Stimulated activated CD8-positive, alpha-beta memory T cell treated with anti-CD3 and anti-CD28 coated beads, Interleukin-15, amount 100 ng/mL, for 1 hour (primary cell): ENCODE data around the gene RBM23.

Source experiments
- DNase-seq: peaks from one replicate; pipeline ENCODE4 v3.0.0-alpha.2; 2020; ENCODE audit warnings: low read depth

The RBM23 gene

DNA sequence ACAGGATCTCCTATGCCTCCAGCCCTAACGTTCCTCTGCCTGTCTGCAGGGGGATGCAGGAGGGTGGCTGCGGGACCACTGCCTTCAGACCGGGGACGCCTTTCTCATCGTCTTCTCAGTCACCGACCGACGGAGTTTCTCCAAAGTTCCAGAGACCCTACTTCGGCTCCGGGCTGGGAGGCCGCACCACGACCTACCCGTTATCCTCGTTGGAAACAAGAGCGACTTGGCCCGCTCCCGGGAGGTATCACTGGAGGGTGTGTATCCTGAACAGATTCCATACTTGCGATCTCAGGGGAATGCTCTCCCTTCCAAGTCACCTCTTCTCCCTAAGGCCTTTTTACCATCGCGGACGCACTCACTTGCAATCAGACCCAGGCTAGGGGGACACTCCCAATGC is 33.0 kb downstream of the RBM23 start:
- DNase-seq: no peak

DNA sequence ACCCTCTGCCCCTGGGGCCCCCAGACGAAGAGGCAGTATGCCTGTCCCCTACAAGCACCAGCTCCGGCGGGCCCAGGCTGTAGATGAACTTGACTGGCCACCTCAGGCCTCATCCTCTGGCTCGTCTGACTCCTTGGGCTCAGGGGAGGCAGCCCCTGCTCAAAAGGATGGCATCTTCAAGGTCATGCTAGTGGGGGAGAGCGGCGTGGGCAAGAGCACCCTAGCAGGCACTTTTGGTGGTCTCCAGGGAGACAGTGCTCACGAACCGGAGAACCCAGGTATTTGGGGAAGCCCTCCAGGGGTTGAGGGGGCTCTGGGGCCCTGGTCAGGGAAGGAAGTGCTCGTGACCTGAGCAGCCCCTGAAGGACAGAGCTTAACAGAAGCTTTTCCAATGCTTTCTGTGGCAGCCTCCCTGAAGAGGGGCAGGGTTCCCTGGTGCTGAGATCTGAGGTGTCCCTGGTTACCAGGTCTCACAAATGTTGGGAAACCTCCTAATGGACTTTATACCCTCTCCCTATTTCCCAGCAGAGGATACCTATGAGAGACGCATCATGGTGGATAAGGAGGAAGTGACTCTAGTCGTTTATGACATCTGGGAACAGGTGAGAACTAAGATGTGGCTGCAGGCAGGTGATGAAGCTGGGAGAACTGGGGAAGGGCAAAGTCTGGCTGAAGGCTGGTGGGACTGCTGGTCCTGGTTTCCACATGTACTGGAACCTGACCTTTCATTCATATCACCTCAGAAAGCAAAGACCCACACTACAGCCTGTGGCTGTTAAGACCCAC is 34.0 kb downstream of the RBM23 start:
- DNase-seq: no peak

DNA sequence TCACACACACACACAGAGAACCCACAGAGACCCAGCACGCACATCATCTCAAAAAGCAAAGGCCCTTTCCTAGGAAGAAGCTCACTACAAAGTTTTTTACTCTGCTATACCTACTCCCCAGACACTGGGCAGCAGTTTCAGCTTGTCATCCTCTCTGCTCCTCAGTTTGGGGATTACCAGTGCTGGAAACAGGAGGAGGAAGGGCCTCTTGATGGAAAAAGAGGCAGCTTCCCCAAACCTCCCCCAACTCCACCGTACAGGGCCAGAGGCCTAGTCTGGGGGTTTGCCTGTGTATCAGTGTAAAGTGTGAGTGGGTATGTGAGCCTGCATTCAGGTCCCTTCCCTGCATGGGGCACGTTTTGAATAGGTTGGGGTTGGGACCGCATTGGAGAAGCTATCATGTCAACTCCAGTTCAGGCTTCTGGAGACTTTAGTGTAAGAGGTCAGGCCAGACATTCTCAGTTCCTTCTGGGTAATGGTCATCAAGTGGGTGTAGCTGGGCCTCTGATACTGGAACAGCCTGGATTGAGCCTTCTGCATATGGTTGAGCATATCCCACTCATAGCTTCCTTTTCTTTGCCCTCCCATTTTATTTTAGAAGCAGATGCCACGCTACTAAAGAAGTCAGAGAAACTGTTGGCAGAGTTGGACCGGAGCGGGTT is 34.7 kb downstream of the RBM23 start:
- no peak for DNase-seq

DNA sequence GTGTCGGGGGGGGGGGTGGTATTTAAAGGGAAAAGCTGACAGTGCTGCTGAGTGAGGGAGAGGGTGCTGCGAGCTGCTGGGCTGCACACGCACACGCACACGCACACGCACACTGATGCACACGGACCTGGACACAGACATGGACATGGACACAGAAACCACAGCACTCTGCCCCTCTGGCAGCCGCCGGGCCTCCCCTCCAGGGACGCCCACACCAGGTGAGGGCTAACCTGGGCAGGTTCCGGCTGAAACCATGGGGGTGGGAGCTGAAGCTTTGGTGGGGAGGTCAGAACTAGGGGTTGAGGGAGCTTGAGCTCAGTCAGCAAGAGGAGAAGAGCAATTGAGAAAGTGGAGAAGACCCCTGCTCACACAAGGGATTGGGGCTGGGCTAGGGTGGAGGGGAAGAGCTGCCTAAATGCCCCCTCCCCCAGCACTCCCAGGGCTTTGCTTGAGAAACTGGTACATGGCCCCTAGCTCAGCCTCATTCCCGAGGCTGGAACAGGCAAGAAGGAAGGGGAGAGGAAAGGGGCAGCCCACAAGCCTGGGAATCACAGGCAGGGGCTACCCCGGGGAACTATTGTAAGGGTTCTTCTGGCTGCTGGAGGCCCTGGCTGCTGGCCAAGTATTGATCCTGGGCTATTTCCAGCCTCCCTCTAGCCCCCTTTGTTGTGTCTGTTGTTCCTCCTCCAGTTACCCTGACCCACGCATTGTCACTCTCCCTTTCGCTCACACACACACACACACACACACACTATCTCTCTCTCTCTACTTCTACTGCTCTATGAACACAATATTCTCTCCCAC is 35.6 kb downstream of the RBM23 start, which contains the start of gene REM2:
TSS of gene REM2 (plus strand) at position 50 of the 804 bp plus-strand sequence. CDS start at position 116, 66 bp downstream.
- DNase-seq: no peak

DNA sequence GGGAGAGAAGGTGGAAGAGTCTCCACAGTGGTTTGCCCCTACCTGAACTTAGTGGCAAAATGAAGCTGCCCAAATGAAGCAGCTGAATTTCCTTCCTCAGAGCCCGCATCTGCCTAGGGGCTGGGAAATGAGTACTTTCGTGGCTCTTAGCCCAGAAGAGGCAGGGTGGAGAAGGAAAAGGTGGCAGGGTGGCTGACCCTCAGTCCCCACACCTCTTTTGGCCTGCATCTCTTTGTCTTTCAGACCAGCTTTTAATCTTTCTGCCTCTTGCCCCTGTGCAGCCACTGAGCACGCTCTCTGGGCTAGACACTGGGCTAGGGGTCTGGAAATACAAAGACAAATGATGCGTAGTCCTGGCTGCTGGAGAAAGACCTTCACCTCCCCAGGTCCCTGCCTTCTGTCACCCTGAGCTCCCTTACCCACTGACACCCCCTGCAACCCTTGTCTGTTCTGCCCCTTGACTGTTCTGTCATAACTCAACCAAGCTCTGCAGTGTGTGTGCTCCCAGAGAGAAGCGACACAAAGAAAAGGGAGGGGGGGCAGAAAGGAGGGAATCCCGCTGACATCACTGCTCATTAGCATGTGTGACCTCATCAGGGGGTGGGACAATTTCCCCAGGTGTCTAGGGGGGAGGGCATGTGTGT is 36.3 kb downstream of the RBM23 start:
- no peak for DNase-seq

DNA sequence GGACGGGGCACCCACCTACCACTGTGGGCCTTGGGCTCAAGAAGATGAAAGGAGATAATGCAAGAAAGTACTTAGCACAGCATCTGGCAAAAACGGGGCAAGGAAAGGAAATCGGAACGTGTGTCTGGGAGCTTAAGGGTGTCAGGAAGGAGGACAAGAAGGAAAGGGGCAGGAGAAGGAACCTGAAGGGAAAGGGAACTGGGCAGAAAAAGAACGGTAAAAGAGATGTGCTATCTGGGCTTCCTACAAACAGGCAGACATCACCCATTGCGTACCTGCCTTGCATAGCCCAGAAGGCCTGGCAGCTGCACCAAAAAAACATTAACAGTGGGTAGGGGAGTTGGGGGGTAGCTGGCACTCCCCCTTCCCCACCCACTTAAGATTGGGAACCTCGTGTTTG is 36.9 kb downstream of the RBM23 start:
- no peak for DNase-seq

DNA sequence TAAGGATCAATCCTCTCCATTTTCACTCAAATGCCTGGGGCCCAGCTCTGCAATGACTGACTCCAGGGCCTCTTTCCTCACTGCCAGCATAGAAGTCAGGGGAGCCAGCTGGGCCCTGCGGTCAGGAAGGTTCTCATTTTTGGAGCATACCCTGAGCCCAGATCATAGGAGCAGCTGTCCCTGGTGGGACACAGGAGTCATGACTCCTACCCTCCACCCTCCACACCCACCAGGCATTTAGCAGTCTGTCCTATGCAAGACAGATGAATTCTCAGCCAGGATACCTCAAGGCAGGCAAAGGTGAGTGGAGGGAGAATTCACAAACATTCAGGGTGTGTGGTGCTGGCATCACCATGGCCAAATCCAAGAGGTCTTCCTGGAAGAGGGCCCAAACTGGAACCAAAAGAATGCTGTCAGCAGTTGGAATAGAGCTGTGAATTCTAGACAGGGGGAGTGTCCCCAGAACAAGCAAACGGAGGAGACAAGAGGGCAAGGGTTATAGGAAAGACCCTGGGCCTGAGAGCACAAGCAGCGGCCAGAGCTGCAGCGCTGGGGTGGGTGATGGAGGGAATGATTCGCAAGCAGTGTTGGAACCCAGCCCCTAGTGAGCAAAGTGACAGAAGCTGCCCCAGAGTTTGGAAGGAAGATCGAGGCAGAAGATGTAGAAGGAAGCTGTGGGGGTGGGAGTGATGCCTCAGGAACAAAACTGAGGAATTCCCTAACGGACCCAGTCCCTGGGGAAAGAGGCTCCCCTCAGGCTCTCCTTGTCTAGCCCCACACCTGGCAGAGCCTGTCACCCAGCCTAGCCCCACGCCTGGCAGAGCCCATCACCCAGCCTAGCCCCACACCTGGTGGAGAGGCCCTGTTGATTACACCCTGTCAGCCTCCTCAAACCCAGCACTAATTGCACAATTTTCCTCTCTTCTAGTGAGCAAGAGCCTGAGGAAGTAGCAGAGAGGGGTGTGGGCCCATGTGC is 40.4 kb downstream of the RBM23 start:
- no peak for DNase-seq

DNA sequence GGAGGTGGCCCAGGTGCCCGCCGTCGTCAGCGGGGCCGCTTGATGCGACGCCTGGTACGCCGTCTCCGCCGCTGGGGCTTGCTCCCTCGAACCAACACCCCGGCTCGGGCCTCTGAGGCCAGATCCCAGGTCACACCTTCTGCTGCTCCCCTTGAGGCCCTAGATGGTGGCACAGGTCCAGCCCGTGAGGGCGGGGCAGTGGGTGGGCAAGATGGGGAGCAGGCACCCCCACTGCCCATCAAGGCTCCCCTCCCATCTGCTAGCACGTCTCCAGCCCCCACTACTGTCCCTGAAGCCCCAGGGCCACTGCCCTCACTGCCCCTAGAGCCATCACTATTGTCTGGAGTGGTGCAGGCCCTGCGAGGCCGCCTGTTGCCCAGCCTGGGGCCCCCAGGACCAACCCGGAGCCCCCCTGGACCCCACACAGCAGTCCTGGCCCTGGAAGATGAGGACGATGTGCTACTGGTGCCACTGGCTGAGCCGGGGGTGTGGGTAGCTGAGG is 41.9 kb downstream of the RBM23 start:
- no peak for DNase-seq

DNA sequence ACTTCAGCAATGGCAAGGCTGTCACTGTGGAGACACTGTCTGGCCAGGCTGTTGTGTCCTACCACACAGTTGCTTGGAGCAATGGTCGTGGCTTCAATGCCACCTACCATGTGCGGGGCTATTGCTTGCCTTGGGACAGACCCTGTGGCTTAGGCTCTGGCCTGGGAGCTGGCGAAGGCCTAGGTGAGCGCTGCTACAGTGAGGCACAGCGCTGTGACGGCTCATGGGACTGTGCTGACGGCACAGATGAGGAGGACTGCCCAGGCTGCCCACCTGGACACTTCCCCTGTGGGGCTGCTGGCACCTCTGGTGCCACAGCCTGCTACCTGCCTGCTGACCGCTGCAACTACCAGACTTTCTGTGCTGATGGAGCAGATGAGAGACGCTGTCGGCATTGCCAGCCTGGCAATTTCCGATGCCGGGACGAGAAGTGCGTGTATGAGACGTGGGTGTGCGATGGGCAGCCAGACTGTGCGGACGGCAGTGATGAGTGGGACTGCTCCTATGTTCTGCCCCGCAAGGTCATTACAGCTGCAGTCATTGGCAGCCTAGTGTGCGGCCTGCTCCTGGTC is 43.1 kb downstream of the RBM23 start:
- no peak for DNase-seq

DNA sequence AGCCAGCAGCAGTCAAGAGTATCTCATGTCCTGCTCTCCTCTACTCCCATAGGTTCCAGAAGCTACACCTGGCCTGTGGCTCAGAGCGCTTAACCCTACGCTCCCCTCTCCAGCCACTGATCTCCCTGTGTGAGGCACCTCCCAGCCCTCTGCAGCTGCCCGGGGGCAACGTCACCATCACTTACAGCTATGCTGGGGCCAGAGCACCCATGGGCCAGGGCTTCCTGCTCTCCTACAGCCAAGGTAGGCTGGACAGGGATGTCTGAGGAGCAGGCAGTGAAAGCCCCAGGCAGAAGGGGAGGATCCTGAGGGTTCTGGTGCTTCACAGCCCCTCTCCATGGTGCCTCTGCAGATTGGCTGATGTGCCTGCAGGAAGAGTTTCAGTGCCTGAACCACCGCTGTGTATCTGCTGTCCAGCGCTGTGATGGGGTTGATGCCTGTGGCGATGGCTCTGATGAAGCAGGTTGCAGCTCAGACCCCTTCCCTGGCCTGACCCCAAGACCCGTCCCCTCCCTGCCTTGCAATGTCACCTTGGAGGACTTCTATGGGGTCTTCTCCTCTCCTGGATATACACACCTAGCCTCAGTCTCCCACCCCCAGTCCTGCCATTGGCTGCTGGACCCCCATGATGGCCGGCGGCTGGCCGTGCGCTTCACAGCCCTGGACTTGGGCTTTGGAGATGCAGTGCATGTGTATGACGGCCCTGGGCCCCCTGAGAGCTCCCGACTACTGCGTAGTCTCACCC is 43.8 kb downstream of the RBM23 start:
- DNase-seq: no peak

DNA sequence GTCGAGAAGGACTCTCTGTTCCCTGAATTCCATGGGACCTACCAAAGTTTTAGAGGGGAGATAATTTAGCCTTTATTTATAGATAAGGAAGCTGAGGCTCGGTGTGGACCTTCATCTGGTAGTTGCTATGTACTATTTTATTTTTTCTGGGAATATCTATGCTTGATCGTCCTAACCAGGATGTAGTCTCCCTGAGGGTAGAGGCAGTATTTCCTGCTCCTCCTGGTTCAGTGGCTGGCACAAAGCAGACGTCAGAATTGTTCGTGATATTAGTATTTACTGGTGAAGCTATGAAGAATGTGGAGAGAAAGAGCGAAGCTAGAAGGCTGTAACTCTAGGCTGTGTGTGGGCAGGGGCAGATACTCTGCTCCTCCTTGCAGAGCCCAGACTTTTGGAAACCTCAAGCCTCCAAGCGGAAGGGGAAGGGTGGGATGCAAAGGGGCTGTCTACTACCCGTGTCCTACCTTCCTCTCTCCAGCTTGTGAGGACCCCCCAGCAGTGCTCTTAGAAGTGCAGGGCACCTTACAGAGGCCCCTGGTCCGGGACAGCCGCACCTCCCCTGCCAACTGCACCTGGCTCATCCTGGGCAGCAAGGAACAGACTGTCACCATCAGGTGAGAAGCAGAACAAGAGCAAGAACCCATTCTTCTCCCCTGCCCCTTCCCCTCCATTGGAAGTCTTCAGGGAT is 46.0 kb downstream of the RBM23 start:
- no peak for DNase-seq

DNA sequence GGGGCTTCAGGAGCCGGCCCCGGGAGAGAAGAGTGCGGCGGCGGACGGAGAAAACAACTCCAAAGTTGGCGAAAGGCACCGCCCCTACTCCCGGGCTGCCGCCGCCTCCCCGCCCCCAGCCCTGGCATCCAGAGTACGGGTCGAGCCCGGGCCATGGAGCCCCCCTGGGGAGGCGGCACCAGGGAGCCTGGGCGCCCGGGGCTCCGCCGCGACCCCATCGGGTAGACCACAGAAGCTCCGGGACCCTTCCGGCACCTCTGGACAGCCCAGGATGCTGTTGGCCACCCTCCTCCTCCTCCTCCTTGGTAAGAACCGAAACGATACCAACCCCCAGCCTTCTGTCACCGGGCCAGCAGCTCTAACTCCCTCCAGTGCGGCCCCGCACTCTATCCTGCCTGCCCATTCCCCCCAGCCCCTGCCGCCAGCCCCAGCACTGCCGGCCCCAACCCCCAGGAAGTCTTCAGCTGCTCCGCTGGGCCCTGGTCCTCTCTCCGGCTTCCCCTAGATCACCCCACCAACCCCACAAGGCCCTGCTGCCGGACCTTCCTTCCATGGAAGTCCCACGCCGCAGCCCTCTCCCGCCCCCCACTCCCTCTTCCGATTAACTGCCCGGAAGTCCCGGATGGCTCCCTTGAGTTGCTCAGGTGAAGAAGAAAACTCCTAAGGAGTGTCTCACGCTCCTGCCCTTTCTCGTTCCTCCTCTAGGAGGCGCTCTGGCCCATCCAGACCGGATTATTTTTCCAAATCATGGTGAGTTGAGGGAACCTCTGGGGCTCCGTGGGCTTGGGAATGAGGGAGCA is 46.7 kb downstream of the RBM23 start:
- peak; percentile 54 for DNase-seq

DNA sequence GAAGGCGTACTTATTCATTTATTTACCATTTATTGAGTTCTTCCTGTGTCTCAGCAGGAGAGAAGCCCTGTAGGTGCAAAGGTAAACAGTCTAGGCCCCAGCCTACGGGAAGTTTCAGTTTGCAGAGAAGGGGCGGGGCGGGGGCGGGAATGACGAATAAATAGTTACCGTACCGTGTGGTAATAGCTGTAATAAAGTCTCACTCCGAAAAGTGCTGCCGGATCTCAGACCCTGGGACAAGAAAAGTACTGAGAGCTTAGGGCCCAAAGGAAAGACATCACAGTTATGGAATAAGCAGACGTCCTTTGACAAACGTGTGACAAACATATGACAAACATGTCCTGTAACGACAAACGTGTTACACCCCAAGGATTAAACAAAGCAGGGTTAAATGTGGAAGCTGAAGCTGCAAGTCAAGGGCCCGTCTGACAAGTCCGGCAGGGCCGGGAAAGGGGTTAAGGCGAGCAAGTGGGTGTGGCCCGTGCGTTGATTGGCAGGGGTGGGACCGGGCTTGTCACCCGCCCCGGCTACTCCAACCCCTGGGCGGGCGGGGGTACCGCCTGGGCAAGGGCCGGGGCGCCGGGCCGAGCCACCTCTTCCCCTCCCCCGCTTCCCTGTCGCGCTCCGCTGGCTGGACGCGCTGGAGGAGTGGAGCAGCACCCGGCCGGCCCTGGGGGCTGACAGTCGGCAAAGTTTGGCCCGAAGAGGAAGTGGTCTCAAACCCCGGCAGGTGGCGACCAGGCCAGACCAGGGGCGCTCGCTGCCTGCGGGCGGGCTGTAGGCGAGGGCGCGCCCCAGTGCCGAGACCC is 47.5 kb downstream of the RBM23 start, which contains the start of gene LRP10:
TSS of gene LRP10 (plus strand) at position 517 of the 809 bp plus-strand sequence. CDS start 564 bp downstream, outside the sequence.
- peak; percentile 44 for DNase-seq

DNA sequence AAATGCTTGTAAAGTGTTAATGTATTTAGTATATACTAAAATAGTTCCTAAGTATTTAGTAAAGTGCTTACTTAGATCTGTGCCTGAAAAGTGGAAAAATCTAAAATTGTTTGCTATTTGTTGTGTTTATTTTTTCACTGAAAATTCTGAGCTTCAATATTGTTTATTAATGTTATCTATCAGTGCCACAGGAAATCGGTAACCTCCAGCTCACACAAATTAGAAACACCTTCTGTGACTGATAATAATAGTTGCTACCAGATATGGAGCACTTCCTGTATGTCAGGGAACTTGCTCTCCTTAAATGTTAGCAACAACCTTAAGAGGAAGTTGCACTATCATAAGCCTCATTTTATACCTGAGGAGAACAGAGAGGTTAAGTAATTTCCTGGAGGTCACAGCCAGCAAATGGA is 48.1 kb downstream of the RBM23 start:
- no peak for DNase-seq

DNA sequence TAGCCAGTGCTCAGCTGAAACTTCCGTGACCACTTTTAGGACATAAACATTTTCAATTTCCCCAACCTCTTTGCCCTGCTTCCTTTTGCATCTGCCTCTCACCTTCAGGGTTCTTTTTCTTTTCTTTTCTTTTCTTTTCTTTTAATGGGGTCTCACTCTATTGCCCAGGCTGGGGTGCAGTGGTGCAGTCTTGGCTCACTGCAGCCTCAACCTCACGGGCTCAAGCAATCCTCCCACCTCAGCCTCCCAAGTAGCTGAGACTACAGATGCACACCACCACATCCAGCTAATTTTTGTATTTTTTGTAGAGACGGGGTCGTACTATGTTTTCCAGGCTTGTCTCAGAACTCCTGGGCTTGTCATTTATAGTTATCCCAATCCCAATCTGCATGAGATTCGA is 52.1 kb downstream of the RBM23 start:
- DNase-seq: no peak

DNA sequence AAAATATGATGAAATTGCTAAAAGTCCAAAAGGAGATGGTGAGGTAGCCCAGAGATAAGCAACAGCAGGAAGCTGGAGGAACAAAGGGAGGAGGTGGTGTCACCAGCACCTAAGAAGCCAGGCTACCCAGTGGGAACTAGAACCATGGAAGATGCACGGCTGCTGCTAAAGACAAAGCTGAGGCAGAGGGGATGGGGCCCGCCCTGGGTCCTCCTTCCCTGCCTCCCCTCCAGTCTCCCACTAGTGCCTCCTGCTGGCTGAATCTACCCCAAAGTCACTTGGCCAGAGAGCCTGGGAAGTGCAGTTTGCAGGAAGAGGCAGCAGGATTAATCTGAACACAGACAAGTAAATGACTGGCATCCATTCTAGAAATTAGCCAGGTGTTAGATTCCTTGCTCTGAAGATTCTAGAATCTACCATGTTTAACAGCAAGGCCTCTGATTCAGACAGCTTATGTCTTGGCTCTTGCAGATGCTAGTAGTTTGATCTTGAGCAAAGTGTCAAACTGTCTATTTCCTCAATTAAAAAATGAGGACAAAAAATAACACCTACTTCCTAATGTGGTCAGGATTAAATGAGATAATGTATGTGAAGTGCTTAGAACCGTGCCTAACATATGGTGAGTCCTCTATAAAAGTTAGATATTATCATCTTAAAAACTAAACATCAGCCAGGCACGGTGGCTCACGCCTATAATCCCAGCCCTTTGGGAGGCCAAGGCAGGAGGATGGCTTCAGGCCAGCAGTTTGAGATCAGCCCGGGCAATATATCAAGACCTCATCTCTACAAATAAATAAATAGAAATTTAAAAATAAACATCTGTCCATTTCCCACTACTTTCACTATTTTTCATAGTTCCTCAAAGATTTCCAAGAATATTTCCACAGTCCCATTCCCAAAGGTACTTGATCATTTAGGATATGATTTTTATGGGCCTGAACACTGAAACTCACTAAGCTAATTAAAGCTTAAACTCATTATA is 53.2 kb downstream of the RBM23 start:
- DNase-seq: no peak
